HEK293 (cell line): ENCODE data around the gene RPS6KA2.
A peak's percentile ranks its signal among the peaks of the same experiment; 100 is the strongest.

ENCODE experiments used
- EGR2 ChIP-seq: fragments of 450-650 bp; formaldehyde crosslinking; IDR thresholded peaks from 2 replicates; pipeline ENCODE4 v1.5.1; 2016; ENCODE audit warnings: low read depth, missing biosample characterization, missing genetic modification characterization
- KLF7 ChIP-seq: fragments of 450-650 bp; formaldehyde crosslinking; IDR thresholded peaks from 2 replicates; pipeline ENCODE4 v1.5.1; 2016; ENCODE audit warnings: missing biosample characterization, missing genetic modification characterization, borderline replicate concordance
- SCRT1 ChIP-seq: fragments of 450-650 bp; formaldehyde crosslinking; IDR thresholded peaks from 2 replicates; pipeline ENCODE4 v1.5.1; 2016; ENCODE audit warnings: missing biosample characterization, missing genetic modification characterization, borderline replicate concordance
- SETDB1 ChIP-seq: IDR thresholded peaks from one replicate; pipeline ENCODE4 v1.6.1; 2017; ENCODE audit warnings: mild to moderate bottlenecking, low read length, moderate library complexity, mixed read lengths; ENCODE audit not compliant: insufficient read length
- ZBTB1 ChIP-seq: fragments of 450-650 bp; formaldehyde crosslinking; IDR thresholded peaks from 2 replicates; pipeline ENCODE4 v1.5.1; 2016; ENCODE audit warnings: missing biosample characterization, missing genetic modification characterization
- ZEB2 ChIP-seq: fragments of 450-650 bp; formaldehyde crosslinking; IDR thresholded peaks from 2 replicates; pipeline ENCODE4 v1.5.1; 2016; ENCODE audit warnings: missing biosample characterization, missing genetic modification characterization
- ZFP37 ChIP-seq: fragments of 450-650 bp; formaldehyde crosslinking; IDR thresholded peaks from 2 replicates; pipeline ENCODE4 v1.5.1; 2016; ENCODE audit warnings: missing biosample characterization, missing genetic modification characterization
- ZNF132 ChIP-seq: fragments of 450-650 bp; formaldehyde crosslinking; IDR thresholded peaks from 2 replicates; pipeline ENCODE4 v1.5.1; 2017; ENCODE audit warnings: missing biosample characterization, missing genetic modification characterization, borderline replicate concordance
- ZNF157 ChIP-seq: fragments of 450-650 bp; formaldehyde crosslinking; IDR thresholded peaks from 2 replicates; pipeline ENCODE4 v1.5.1; 2016; ENCODE audit warnings: missing biosample characterization, missing genetic modification characterization
- ZNF169 ChIP-seq: fragments of 450-650 bp; formaldehyde crosslinking; IDR thresholded peaks from 2 replicates; pipeline ENCODE4 v1.5.1; 2016; ENCODE audit warnings: missing biosample characterization, missing genetic modification characterization
- ZNF18 ChIP-seq: fragments of 450-650 bp; formaldehyde crosslinking; IDR thresholded peaks from 2 replicates; pipeline ENCODE4 v1.5.1; 2016; ENCODE audit warnings: missing biosample characterization, missing genetic modification characterization
- ZNF19 ChIP-seq: fragments of 450-650 bp; formaldehyde crosslinking; IDR thresholded peaks from 2 replicates; pipeline ENCODE4; 2016; ENCODE audit warnings: missing biosample characterization, missing genetic modification characterization, low read depth
- ZNF221 ChIP-seq: fragments of 450-650 bp; formaldehyde crosslinking; IDR thresholded peaks from 2 replicates; pipeline ENCODE4 v1.5.1; 2017; ENCODE audit warnings: missing biosample characterization, missing genetic modification characterization, borderline replicate concordance
- ZNF23 ChIP-seq: fragments of 450-650 bp; formaldehyde crosslinking; IDR thresholded peaks from 2 replicates; pipeline ENCODE4 v1.5.1; 2016; ENCODE audit warnings: missing biosample characterization, missing genetic modification characterization, borderline replicate concordance
- ZNF311 ChIP-seq: fragments of 450-650 bp; formaldehyde crosslinking; IDR thresholded peaks from 2 replicates; pipeline ENCODE4 v1.5.1; 2017; ENCODE audit warnings: missing biosample characterization, missing genetic modification characterization, borderline replicate concordance
- ZNF366 ChIP-seq: fragments of 450-650 bp; formaldehyde crosslinking; conservative IDR thresholded peaks from 2 replicates; pipeline ENCODE4 v1.5.1; 2016; ENCODE audit warnings: missing biosample characterization, missing genetic modification characterization
- ZNF513 ChIP-seq: fragments of 450-650 bp; IDR thresholded peaks from 2 replicates; pipeline ENCODE4 v1.5.1; 2018; ENCODE audit warnings: missing biosample characterization, missing genetic modification characterization
- ZNF529 ChIP-seq: fragments of 450-650 bp; formaldehyde crosslinking; IDR thresholded peaks from 2 replicates; pipeline ENCODE4 v1.5.1; 2017; ENCODE audit warnings: missing genetic modification characterization, missing biosample characterization; ENCODE audit not compliant: insufficient replicate concordance
- ZNF549 ChIP-seq: fragments of 450-650 bp; IDR thresholded peaks from 2 replicates; pipeline ENCODE4 v1.5.1; 2018; ENCODE audit warnings: missing biosample characterization, missing genetic modification characterization, mild to moderate bottlenecking, inconsistent platforms, moderate library complexity
- ZNF639 ChIP-seq: fragments of 450-650 bp; formaldehyde crosslinking; IDR thresholded peaks from 2 replicates; pipeline ENCODE4 v1.5.1; 2016; ENCODE audit warnings: missing biosample characterization, missing genetic modification characterization
- ZNF658 ChIP-seq: fragments of 450-650 bp; formaldehyde crosslinking; IDR thresholded peaks from 2 replicates; pipeline ENCODE4; 2016; ENCODE audit warnings: missing biosample characterization, missing genetic modification characterization
- ZNF704 ChIP-seq: fragments of 450-650 bp; formaldehyde crosslinking; IDR thresholded peaks from 2 replicates; pipeline ENCODE4 v1.5.1; 2016; ENCODE audit warnings: missing biosample characterization, missing genetic modification characterization
- ZNF707 ChIP-seq: fragments of 450-650 bp; formaldehyde crosslinking; IDR thresholded peaks from 2 replicates; pipeline ENCODE4 v1.5.1; 2016; ENCODE audit warnings: missing biosample characterization, missing genetic modification characterization
- ZNF76 ChIP-seq: fragments of 450-650 bp; formaldehyde crosslinking; IDR thresholded peaks from 2 replicates; pipeline ENCODE4; 2016; ENCODE audit warnings: low read depth, missing biosample characterization, missing genetic modification characterization, borderline replicate concordance
- ZSCAN23 ChIP-seq: fragments of 450-650 bp; formaldehyde crosslinking; IDR thresholded peaks from 2 replicates; pipeline ENCODE4 v1.5.1; 2016; ENCODE audit warnings: missing biosample characterization, missing genetic modification characterization
- TF ChIP-seq, protein P1 (sequence below): fragments of 450-650 bp; formaldehyde crosslinking; IDR thresholded peaks from 2 replicates; pipeline ENCODE4 v1.5.1; 2016; ENCODE audit warnings: missing biosample characterization, missing genetic modification characterization, low read depth
- TF ChIP-seq, protein P2 (sequence below): fragments of 450-650 bp; formaldehyde crosslinking; IDR thresholded peaks from 2 replicates; pipeline ENCODE4 v1.5.1; 2017; ENCODE audit warnings: missing biosample characterization, missing genetic modification characterization

The RPS6KA2 gene

GRCh38 chr6:166382933-166383801, 243.9 kb downstream of the RPS6KA2 start, which contains the start of gene MPC1 (continued):
- TF ChIP-seq ZNF157 (tag by site-specific recombination) (no peak), ZEB2 (no peak), ZNF221 (tag by site-specific recombination) (no peak), ZNF707 (no peak), ZFP37 (tag by site-specific recombination) (0 out of 2 replicates have a peak, but pooled peaks have one; percentile 44), ZNF513 (tag by site-specific recombination) (no peak), ZNF366 (tag by site-specific recombination) (no peak), ZNF76 (tag by site-specific recombination) (peak; percentile 12; the same call in 1 of the 2 replicates), ZNF704 (no peak), ZNF19 (tag by site-specific recombination) (no peak), ZNF169 (tag by site-specific recombination) (no peak), ZSCAN23 (tag by site-specific recombination) (no peak), ZNF639 (tag by site-specific recombination) (no peak), SETDB1 (no peak), KLF7 (tag by site-specific recombination) (no peak), ZBTB1 (tag by site-specific recombination) (no peak), EGR2 (tag by site-specific recombination) (0 out of 2 replicates have a peak, but pooled peaks have one; percentile 49), ZNF549 (tag by site-specific recombination) (0 out of 2 replicates have a peak, but pooled peaks have one; percentile 37), ZNF132 (tag by site-specific recombination) (no peak), ZNF658 (tag by site-specific recombination) (no peak), ZNF23 (no peak), ZNF529 (tag by site-specific recombination) (no peak), SCRT1 (tag by site-specific recombination) (no peak), ZNF311 (tag by site-specific recombination) (no peak), ZNF18 (tag by site-specific recombination) (no peak)
- TF ChIP-seq, protein P1, sequence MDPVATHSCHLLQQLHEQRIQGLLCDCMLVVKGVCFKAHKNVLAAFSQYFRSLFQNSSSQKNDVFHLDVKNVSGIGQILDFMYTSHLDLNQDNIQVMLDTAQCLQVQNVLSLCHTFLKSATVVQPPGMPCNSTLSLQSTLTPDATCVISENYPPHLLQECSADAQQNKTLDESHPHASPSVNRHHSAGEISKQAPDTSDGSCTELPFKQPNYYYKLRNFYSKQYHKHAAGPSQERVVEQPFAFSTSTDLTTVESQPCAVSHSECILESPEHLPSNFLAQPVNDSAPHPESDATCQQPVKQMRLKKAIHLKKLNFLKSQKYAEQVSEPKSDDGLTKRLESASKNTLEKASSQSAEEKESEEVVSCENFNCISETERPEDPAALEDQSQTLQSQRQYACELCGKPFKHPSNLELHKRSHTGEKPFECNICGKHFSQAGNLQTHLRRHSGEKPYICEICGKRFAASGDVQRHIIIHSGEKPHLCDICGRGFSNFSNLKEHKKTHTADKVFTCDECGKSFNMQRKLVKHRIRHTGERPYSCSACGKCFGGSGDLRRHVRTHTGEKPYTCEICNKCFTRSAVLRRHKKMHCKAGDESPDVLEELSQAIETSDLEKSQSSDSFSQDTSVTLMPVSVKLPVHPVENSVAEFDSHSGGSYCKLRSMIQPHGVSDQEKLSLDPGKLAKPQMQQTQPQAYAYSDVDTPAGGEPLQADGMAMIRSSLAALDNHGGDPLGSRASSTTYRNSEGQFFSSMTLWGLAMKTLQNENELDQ (tag by site-specific recombination) = no peak
- TF ChIP-seq, protein P2, sequence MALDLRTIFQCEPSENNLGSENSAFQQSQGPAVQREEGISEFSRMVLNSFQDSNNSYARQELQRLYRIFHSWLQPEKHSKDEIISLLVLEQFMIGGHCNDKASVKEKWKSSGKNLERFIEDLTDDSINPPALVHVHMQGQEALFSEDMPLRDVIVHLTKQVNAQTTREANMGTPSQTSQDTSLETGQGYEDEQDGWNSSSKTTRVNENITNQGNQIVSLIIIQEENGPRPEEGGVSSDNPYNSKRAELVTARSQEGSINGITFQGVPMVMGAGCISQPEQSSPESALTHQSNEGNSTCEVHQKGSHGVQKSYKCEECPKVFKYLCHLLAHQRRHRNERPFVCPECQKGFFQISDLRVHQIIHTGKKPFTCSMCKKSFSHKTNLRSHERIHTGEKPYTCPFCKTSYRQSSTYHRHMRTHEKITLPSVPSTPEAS (tag by site-specific recombination) = no peak
